Suppressor macrophage (primary cell): Measurements from ENCODE around the gene FAM118A.
"Not testable (repeated sequence)": the region's sequence is repeated elsewhere in the genome, so short reads cannot be mapped to it uniquely, and the experiment has no call there.

Source experiments
- DNase-seq, 4 experiments: peaks; one replicate each; pipeline ENCODE4 v3.0.0-alpha.2; 2020 to 2022

FAM118A gene

DNA sequence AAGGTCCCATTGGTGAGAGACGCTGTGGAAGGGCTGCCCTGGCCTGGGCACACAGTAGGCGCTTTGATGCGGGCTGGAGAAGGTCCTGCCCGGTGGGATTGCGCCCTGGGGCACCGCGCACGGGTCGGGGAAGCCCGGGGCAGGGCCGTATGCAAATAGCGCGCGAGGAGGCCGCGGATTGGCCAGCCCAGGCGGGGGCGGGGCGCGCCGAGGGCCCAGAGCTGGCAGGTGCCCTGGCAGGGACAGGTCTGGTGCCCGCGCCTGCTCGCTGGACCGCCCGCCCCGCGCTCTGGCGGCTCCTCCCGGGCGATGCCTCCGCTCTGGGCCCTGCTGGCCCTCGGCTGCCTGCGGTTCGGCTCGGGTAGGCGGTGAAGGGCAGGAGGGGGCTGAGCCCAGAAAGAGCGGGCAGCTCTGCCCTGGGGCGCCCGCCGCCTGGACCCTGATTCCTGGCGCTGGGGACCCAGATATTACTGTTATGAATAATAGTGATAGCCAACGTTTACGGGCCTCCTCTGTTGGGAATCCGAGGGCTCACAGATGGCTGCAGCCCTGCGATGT lies 24.9 kb upstream of the FAM118A start, which contains the start of gene UPK3A:
Gene UPK3A, plus strand, starts transcription at position 245 of the 558 bp plus-strand sequence. Its CDS starts 65 bp downstream, at position 310.
- DNase-seq, result peak in 3 of 4 experiments; percentile 29 to 74 (median 59)

GRCh38 chr22:45285263-45286058 lies 24.3 kb upstream of the FAM118A start:
- DNase-seq, result peak; percentile 29 to 67 (median 57)

DNA sequence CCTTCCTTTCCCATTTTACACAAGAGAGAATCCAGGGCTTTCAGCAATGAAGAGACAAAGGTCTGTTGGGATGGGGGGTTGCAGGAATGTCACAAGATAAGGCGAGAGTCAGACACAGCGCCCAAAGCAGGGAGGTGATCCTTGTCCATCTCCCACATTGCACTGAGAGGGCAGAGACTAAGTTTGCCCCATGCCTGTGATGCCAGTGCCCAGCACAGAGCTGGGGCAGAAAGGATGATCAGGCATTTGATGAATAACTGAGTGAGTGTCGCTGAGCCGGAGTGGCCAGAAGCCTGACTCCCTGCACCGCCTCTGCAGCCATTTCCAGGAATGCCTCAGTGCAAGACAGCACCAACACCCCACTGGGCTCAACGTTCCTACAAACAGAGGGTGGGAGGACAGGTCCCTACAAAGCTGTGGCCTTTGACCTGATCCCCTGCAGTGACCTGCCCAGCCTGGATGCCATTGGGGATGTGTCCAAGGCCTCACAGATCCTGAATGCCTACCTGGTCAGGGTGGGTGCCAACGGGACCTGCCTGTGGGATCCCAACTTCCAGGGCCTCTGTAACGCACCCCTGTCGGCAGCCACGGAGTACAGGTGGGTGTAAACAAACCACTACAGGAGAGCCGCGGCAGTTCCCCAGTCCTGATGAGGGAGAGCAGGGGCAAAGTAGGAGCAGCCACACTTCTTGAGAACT lies 22.7 kb upstream of the FAM118A start:
- no peak for DNase-seq

DNA sequence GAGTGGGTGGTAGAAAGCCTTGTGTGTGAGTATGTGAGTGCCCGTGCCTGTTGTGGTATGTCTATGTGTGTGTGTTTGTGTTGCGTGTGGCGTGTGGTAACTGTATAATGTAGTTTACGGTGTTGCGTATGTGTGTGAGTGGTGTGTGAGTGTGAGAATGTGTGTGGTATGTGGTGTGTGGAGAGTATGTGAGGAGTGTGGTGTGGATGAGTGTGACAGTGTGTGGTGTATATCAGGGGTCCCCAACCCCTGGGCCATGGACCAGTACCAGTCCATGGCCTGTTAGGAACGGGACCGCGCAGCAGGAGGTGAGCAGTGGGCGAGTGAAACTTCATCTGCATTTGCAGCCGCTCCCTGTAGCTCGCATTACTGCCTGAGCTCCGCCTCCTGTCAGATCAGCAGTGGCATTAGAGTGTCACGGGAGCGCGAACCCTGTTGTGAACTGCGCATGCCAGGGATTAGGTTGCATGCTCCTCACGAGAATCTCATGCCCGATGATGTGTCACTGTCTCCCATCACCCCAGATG lies 19.3 kb upstream of the FAM118A start:
- DNase-seq, result peak in 3 of 4 experiments; percentile 40 to 71 (median 57)

DNA sequence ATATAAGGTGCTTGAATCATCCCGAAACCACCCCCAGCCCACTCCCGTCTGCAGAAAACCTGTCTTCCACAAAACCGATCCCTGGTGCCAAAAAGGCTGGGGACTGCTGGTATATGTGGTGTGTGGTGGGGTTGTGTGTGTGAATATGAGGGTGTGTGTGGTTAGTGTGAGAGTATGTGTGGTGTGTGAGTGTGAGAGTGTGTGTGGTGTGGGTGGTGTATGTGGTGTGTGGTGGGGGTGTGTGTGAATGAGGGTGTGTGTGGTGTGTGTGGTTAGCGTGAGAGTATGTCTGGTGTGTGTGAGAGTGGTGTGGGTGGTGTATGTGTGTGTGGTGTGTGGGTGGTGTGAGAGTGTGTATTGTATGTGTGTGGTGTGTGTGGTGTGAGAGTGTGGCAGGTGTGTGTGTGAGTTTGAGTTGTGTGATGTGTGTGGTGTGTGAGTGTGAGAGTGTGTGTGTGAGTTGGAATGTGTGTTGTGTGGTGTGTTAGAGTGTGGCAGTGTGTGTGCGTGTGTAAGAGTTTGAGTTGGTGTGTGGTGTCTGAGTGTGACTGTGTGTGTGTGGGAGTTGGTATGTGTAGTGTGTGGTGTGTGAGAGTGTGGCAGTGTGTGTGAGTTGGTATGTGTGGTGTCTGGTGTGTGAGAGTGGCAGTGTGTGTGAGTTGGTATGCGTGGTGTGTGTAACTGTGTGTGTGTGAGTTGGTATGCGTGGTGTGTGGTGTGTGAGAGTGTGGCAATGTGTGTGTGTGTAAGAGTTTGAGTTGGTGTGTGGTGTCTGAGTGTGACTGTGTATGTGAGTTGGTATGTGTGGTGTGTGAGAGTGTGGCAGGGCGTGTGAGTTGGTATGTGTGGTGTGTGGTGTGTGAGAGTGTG lies 18.4 kb upstream of the FAM118A start:
- DNase-seq, result no peak

DNA sequence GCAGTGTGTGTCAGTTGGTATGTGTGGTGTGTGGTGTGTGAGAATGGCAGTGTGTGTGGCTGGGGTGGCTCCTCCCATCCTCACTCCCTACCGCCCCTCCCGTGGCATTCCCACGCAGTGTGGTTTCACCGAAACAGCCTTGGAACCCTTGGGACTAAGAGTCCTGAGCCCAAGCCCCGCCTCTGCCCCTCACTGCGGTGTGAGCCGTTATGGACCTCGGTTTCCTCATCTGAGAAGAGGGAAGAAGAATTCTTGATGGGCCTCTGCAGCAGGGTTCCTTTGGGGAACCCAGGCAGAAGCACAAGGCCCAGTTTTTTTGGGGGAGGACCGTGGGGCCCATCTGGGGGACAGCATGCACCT lies 17.8 kb upstream of the FAM118A start:
- peak; percentile 46 to 76 (median 63) for DNase-seq

DNA sequence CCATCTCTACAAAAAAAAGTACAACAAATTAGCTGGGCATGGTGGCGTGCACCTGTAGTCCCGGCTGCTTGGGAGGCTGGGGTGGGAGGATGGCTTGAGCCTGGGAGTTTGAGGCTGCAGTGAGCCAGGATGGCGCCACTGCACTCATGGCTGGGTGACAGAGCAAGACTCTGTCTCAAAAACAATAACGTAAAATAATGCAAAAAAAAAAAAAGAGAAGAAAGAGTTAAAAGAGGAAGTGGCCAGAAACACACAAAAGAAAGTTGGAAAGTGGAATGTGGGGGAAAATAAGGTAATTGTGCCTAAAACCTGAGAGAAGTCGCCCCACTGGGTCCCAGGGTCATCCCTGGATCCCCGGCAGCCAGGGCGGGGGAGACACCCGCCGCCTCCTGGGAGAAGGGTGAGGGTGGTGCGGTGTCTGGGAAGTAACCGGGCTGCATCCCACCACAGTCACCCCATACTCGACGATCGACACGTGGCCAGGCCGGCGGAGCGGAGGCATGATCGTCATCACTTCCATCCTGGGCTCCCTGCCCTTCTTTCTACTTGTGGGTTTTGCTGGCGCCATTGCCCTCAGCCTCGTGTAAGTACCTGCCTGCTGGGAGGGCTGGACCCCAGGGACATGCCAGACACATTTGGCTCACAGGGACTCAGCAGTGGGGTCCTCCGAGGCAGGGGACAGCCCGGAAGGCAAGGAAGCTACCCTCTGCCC lies 16.8 kb upstream of the FAM118A start:
- DNase-seq, result peak; percentile 35 to 66 (median 60)

- DNase-seq, result no peak
Observed at GRCh38 chr22:45294030-45294429, 15.7 kb upstream of the FAM118A start.

DNA sequence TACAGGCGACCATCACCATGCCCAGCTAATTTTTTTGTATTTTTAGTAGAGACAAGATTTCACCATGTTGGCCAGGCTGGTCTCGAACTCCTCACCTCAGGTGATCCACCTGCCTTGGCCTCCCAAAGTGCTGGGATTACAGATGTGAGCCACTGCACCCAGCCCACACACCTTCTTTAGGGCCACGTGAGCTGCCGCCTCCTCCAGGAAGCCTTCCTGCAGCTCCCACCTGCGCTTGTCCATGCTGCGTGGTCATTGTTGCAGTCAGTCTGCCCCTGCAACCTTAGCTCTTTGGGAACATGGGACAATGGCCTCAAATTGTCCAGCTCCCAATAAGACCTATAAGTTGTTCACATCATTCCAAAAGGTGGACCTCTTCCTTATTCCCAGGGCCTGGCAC lies 14.7 kb upstream of the FAM118A start:
- DNase-seq, result not testable (repeated sequence)

DNA sequence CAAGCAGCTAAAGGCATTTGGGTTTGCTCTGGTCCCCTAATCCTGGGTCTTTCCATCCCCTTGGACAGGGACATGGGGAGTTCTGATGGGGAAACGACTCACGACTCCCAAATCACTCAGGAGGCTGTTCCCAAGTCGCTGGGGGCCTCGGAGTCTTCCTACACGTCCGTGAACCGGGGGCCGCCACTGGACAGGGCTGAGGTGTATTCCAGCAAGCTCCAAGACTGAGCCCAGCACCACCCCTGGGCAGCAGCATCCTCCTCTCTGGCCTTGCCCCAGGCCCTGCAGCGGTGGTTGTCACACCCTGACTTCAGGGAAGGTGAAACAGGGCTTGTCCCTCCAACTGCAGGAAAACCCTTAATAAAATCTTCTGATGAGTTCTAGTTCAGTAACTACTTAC lies 14.2 kb upstream of the FAM118A start:
- DNase-seq, result no peak

DNA sequence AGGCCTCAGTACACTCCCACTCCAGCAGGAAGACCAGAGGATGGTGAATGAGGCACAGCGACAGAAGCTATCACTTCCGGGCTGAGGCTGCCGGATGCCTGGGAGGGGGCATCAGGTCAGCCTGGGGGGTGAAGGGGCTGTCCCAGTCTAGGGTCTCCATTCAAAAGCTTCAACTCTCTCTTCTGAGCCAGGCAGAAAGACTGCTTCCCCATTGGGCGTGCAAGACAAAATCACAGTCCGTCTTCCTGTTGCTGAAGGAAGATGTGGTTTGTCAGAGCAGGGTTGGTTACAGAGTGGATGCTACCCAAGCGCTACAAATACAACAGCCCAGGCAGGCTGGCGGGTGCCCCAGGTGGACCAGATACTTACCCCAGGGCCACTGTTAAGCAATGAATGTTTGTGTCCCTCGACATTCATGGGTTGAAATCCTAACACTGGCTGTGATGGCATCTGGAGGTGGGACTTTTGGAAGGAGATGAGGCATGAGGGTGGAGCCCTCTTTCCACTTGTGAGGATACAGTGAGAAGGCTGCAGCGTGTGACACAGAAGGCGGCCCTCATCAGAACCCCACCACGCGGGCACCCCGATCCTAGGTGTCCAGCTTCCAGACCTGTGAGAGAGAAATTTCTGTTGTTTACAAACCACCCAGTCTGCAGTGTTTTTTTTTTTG lies 13.0 kb upstream of the FAM118A start:
- peak; percentile 34 to 64 (median 49) for DNase-seq

- DNase-seq, result peak in 1 of 4 experiments; percentile 19
Observed at GRCh38 chr22:45298934-45299505, 10.7 kb upstream of the FAM118A start.

DNA sequence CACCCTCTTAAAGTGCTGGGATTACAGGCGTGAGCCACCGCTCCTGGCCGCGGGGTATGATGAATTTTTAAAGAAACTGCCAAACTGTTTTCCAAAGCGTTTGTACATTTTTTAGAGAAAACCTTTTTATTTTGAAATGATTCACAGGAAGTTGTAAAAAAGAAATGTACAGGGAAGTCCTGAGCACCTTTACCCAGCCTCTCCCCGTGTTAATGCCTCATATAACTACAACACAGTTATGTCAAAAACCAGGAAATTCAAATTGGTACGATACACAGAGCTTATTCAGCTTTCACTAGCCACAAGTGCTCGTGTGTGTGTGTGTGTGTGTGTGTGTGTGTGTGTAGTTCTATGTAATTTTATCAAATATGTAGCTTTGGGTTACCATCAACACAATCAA lies 7.0 kb upstream of the FAM118A start:
- DNase-seq, result peak in 1 of 4 experiments; percentile 20

GRCh38 chr22:45303181-45303580 lies 6.6 kb upstream of the FAM118A start:
- no peak for DNase-seq

DNA sequence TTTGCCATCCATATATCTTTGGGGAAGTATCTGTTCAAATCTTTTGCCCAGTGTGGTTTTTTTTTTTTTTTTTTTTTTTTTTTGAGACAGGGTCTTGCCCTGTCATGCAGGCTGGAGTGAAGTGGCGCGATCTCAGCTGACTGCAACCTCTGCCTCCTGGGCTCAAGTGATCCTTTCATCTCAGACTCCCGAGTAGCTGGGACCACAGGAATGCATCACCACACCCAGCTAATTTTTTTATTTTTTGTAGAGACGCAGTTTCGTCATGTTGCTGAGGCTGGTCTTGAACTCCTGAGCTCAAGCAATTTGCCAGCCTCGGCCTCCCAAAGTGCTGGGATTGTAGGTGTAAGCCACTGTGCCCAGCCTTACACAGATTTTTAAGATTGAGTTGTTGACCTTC lies 4.8 kb upstream of the FAM118A start:
- DNase-seq, result peak in 1 of 4 experiments; percentile 0

DNA sequence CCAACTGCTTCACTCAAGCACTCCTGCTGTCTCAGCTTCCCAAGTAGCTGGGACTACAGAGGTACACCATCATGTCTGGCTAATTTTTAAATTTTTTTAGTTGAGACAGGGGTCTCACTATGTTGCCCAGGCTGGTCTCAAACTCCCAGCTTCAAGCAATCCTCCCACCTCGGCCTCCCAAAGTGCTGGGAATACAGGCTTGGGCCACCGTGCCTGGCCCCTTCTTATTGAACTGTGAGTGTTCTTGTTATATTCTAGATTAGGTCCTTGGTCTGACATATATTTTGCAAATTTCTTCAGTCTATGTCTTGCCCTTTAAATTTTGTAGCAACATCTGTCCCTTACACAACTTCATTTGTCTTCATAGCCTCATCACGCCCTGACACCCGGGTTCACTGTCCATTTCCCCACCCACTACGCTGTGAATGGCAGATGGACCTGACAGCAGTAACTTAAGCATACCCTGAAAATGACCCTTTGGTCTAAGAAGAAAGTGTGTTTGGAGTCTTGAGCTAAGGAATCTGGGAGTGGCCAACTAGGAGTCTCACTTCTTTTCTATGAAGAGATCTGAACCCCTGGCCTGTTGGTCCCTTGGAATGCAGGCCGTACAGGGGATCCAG lies 4.2 kb upstream of the FAM118A start:
- DNase-seq, result peak in 3 of 4 experiments; percentile 20 to 33 (median 30)

GRCh38 chr22:45306139-45306538 lies 3.6 kb upstream of the FAM118A start:
- DNase-seq, result no peak

DNA sequence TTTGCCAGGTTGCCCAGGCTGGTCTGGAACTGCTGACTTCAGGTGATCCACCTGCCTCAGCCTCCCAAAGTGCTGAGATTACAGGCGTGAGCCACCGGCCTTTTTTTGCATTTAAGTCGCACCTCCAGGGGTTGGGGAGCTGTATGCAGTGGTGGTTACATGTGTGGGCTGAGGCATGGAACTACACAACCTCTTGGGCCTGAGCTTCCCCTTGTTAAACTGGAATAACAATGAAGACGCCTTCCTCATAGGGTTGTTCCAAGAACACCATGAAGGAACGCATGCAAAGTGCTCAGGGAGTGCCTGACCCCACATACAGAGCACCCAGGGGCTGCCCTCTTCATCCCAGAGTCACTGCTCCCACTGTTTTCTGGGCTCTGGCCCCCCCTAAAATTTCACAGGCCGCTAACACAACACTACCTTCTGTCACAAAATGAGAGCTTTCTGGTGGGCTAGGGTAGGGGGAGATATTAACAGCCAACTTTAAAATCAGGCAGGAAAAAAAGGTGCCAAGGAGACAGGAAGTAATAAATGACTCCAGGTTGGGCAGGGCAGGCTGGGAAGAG lies 1.3 kb upstream of the FAM118A start:
- DNase-seq, result peak in 3 of 4 experiments; percentile 43 to 55 (median 50)

- DNase-seq, result peak in 3 of 4 experiments; percentile 19 to 44 (median 37)
Observed at GRCh38 chr22:45308957-45309421, 745 bp upstream of the FAM118A start.
